GM20000 (cell line): ENCODE data around the gene RPP25L.

ENCODE experiments used
- DNase-seq: peaks from one replicate; pipeline ENCODE4 v3.0.0; 2012; ENCODE audit warnings: low spot score
- TF ChIP-seq, protein P1 (sequence below): IDR thresholded peaks from 2 replicates; pipeline ENCODE4 v1.5.1; 2012; ENCODE audit warnings: mild to moderate bottlenecking, control low read depth; ENCODE audit errors: extremely low read depth, missing control alignments

The RPP25L gene

DNA sequence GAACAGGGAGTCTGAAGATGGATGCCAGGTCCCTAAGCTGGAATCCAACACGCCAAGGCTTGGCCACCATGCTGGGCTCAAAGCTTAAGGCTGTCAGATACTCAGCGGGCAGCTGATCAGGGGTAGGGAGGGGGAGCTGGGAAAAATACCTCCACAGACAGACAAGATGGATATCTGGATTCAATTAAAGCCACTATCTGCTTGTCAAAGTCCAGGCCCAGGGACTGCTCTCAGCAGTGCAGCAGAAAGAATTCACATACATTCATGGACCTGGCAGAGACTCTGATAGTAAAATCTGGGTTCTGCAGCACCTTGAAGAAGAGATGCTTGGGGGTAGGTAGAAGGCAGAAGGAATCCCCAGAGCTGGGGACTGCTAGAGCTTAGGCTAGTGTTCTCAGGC is 3.2 kb upstream of the RPP25L start:
- DNase-seq, result no peak
- TF ChIP-seq, protein P1, sequence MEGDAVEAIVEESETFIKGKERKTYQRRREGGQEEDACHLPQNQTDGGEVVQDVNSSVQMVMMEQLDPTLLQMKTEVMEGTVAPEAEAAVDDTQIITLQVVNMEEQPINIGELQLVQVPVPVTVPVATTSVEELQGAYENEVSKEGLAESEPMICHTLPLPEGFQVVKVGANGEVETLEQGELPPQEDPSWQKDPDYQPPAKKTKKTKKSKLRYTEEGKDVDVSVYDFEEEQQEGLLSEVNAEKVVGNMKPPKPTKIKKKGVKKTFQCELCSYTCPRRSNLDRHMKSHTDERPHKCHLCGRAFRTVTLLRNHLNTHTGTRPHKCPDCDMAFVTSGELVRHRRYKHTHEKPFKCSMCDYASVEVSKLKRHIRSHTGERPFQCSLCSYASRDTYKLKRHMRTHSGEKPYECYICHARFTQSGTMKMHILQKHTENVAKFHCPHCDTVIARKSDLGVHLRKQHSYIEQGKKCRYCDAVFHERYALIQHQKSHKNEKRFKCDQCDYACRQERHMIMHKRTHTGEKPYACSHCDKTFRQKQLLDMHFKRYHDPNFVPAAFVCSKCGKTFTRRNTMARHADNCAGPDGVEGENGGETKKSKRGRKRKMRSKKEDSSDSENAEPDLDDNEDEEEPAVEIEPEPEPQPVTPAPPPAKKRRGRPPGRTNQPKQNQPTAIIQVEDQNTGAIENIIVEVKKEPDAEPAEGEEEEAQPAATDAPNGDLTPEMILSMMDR, result no peak

DNA sequence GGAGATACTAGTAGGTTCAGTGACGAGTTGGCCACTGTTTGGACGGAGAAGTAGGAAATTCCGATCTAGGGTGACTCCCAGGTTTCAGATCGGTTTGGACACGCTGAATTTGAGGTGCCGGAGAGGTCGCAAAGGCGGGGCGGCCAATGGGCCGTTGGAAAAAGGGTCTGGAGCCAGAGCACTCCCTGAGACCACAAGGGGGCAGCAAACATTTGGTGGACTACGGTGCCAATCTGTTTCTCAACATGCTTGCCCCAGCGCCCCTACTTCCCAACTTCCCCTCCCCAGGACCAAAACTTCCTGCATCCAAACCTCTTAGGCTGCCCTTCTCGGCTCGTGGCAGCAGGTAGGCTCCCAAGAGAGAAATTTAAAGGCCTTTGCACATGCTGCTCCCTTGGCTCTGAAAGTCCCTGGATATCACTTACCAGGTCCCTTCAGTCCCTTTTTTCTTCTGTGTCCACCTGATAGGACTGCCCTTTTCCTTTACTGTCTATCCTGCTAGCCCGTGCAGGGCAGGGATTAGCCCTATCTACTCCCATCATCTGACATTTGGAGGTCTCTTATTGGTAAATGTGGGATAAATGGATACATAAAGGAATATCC is 992 bp upstream of the RPP25L start:
- TF ChIP-seq, protein P1, result peak; percentile 73
- peak; percentile 85 for DNase-seq

DNA sequence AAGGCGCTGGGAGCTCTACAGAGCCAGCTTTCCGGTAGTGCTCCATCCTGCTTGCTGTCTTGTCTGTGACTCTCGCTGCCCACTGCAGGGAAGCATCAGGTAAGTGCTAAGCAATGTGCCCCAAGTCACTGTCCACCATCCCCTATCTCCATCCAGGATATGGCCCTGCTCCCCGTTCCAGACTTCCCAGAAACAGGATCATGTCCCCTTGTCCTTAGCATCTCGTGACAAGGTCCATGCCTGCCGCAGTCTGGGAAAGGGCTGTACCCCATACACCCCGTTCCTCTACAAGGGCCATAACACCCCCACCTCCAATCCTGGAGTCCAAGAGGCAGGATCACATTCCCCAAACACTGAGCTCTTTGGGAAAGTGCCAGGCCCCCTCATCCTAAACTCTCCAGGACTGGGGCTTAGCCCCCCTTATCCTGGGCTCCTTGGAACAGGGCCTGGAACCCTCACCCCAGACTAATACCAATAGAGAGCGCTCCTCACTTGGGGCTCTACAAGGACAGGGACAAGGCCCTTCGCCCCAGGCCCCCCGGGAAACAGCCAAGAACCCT is 566 bp downstream of the RPP25L start:
- no peak for DNase-seq
- TF ChIP-seq, protein P1, result no peak

DNA sequence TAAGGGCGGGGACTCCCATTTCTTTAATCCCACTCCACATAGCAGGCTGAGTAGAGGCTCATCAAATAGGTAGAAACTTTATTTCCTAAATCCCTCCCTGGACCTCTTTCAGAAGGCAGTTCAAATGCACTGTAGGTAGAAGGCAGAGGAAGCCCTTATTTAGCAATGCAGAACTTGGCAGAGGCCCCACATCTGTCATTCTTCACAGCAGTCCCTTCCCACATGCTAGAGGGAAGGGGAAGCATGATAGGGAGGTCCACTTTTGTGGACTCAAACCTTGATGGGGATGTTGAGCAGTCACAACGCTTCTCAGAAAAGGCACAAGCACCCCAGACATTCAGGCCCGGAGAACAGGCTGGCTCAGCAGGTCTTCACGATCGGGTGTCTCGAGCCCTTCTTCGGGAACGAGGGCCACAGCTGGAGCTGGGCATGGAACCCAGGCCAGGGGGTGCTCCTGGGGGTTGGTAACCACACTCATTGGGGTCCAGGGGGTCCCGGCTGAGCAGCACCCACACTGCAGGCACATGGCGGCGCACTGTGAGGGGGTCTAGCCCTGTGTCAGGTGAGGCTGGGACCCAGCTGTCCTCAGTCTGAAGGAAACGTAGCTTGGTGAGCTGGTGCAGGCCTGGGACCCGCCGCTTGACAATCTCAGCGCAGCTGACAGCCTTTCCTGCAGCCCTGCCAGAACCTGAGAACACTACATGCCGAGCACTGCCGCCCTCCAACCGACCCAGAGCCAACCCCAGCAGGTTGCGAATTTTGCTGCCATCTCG is 1.3 kb downstream of the RPP25L start:
- DNase-seq, result no peak
- TF ChIP-seq, protein P1, result no peak

DNA sequence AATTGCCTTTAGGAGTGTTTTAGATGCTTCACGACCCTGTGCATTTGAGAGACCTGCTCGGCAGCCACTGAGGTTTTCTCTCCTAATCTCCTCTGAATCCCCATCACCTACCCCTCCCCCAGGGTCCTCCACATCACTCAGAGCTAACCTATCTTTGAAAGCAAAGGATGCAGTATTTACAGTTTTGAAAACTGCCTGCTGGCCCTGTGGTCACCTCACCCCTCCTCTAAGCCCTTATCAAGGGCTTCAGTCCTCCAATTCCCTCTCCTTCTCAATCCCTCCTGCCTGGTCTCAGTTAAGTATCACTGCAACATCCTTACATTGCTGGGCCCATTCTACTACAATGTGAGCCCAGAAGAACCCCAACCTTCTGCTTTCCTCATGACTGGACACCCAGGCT is 4.6 kb downstream of the RPP25L start:
- no peak for DNase-seq
- TF ChIP-seq, protein P1, result no peak

DNA sequence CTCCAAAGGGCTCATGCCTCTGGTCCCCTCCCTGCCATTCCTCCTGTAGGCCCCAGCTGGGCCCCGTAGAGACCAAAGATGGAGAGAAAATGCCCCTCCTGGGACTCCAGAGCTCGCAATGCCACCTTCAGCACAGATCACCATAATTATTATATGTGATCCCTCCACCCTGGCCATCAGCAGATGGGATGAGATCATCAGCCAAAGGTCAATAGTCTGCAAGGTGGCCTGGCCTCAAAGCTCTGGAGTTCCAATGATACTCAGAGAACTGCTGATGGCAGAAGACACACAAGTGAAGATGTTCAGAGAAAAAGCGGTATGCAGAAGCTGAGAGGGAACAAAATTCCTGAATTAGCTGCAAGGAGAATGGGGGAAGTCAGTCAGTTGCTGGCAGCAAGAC is 5.0 kb downstream of the RPP25L start:
- TF ChIP-seq, protein P1, result no peak
- no peak for DNase-seq

DNA sequence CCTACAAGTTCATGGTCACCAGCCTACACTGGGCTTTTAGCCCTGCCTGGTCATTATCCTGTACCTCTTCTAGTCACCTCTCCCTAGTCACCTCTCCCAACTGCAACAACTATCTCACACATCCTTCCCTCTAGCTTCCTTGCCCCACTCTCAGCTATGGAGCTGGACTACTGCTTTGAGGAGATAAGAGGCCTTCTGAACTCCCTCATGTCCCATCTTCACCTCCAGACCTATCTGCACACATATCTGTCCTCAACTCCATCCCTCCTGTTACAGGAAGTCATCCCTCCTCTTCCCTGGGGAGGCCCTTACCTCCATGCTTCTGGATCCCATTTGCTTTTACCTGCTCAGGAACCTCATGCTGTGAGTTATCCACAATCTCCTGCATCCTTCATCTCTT is 5.7 kb downstream of the RPP25L start:
- TF ChIP-seq, protein P1, result no peak
- no peak for DNase-seq
